HCT116 (cell line): ENCODE data around the gene IQCB1. TPM values are rescaled to one million over a fixed set of nuclear protein-coding genes. Genes with fewer than 3 reads are reported as not detected.

ENCODE experiments used
- ATAC-seq: fragments of 200-7000 bp; cut with Tn5 transposase; 2 replicates; pipeline ENCODE4 v1.9.1; 2020; ENCODE audit warnings: mild to moderate bottlenecking, moderate library complexity
- BruUV-seq: library from RNA; stranded (reverse); fragments of 400-500 nt; replicated peaks from 2 replicates; lab custom pipeline; 2021; lab: Mats Ljungman, UMichigan
- CTCF ChIA-PET: fragments of 300-600 bp; sonication (Branson Sonifier 250); formaldehyde crosslinking; loops from one replicate; lab custom pipeline; 2021; ENCODE audit warnings: antibody characterized with exemption; lab: Charles Lee
- POLR2A ChIA-PET: fragments of 300-600, 350-600 bp; sonication (Branson Sonifier 250); formaldehyde crosslinking; loops from one replicate; lab custom pipeline; 2021; ENCODE audit warnings: antibody characterized with exemption; lab: Charles Lee
- RAD21 ChIA-PET, 2 experiments: fragments of 300-600 bp; sonication (Branson Sonifier 250); formaldehyde crosslinking; loops; one replicate each; lab custom pipeline; 2023; ENCODE audit warnings: low total read pairs in 2 of 2; ENCODE audit not compliant: uncharacterized antibody in 2 of 2, unreplicated experiment in 2 of 2, low non-redundant PET in 1 of 2; lab: Charles Lee
- DNase-seq: peaks from one replicate; pipeline ENCODE4 v3.0.0-alpha.2; 2010; ENCODE audit warnings: low read depth, low spot score
- H2AFZ ChIP-seq: fragments of 200-600 bp; shearing (Covaris generic), sonication (generic); 2 replicates; pipeline ENCODE4 v1.6.1; 2017; ENCODE audit warnings: low read depth, mixed run types, mixed read lengths, antibody characterized with exemption, low read length; ENCODE audit not compliant: poor library complexity, severe bottlenecking
- H3K27ac ChIP-seq: 2 replicates; pipeline ENCODE4 v1.5.1; 2012; ENCODE audit warnings: low read depth, low read length
- H3K27me3 ChIP-seq: fragments of 200-600 bp; sonication (generic); 2 replicates; pipeline ENCODE4 v1.6.1; 2016; ENCODE audit warnings: mixed run types, low read length, mixed read lengths; ENCODE audit not compliant: insufficient read depth
- H3K36me3 ChIP-seq, 2 experiments: fragments of 200-500 bp in 1 of 2; fragments of 200-600 bp in 1 of 2; sonication (Bioruptor generic) in 1 of 2; sonication (generic) in 1 of 2; 2 replicates each; pipeline versions ENCODE4 v1.5.1 to v1.6.1; 2014 to 2016; ENCODE audit warnings: low read length in 2 of 2, inconsistent platforms in 1 of 2, mixed read lengths in 1 of 2, mixed run types in 1 of 2; ENCODE audit not compliant: insufficient read depth in 2 of 2, control insufficient read depth in 1 of 2
- H3K4me1 ChIP-seq, 2 experiments: fragments of 200-600 bp in 1 of 2; sonication (generic) in 1 of 2; 2 replicates each; pipeline versions ENCODE4 v1.5.1 to v1.6.1; 2012 to 2017; ENCODE audit warnings: low read length in 2 of 2, inconsistent platforms in 1 of 2, mild to moderate bottlenecking in 1 of 2, mixed read lengths in 1 of 2, mixed run types in 1 of 2, moderate library complexity in 1 of 2; ENCODE audit not compliant: insufficient read depth in 2 of 2, control insufficient read depth in 1 of 2
- H3K4me2 ChIP-seq: fragments of 200-600 bp; sonication (generic); 2 replicates; pipeline ENCODE4 v1.6.1; 2017; ENCODE audit warnings: mixed run types, low read length, mixed read lengths
- H3K4me3 ChIP-seq, 2 experiments: fragments of 200-600 bp in 1 of 2; sonication (generic) in 1 of 2; replicated peaks in 1 of 2; 2 replicates each; pipeline ENCODE4 v1.5.1; 2011 to 2016; ENCODE audit warnings: low read length in 2 of 2, control low read depth in 1 of 2, low read depth in 1 of 2, mild to moderate bottlenecking in 1 of 2, mixed read lengths in 1 of 2, mixed run types in 1 of 2
- H3K79me2 ChIP-seq: fragments of 200-600 bp; sonication (generic); 2 replicates; pipeline ENCODE4 v1.6.1; 2017; ENCODE audit warnings: mild to moderate bottlenecking, mixed run types, low read length, moderate library complexity, mixed read lengths; ENCODE audit not compliant: insufficient read depth
- H3K9ac ChIP-seq: fragments of 200-600 bp; sonication (generic); 2 replicates; pipeline ENCODE4 v1.6.1; 2016; ENCODE audit warnings: low read length, mixed read lengths
- H3K9me2 ChIP-seq: fragments of 200-600 bp; sonication (generic), shearing (Covaris generic); 2 replicates; pipeline ENCODE4 v1.6.1; 2017; ENCODE audit warnings: mixed run types, mild to moderate bottlenecking, moderate library complexity; ENCODE audit not compliant: insufficient read depth
- H3K9me3 ChIP-seq, 2 experiments: fragments of 200-500 bp in 1 of 2; fragments of 200-600 bp in 1 of 2; sonication (Bioruptor generic) in 1 of 2; sonication (generic) in 1 of 2; 2 replicates each; pipeline ENCODE4 v1.6.1; 2014 to 2017; ENCODE audit warnings: low read length in 2 of 2, mixed read lengths in 2 of 2, inconsistent platforms in 1 of 2, low read depth in 1 of 2, mild to moderate bottlenecking in 1 of 2, mixed run types in 1 of 2, moderate library complexity in 1 of 2; ENCODE audit not compliant: control insufficient read depth in 1 of 2, insufficient read depth in 1 of 2
- H4K20me1 ChIP-seq: fragments of 200-600 bp; sonication (generic), shearing (Covaris generic); 2 replicates; pipeline ENCODE4 v1.6.1; 2017; ENCODE audit warnings: mixed run types, mild to moderate bottlenecking, moderate library complexity; ENCODE audit not compliant: insufficient read depth
- CEBPB ChIP-seq: IDR thresholded peaks from 2 replicates; pipeline ENCODE4 v1.6.1; 2012; ENCODE audit warnings: low read depth
- EGR1 ChIP-seq: IDR thresholded peaks from 2 replicates; pipeline ENCODE4 v1.6.1; 2012; ENCODE audit warnings: low read depth
- JUND ChIP-seq: IDR thresholded peaks from 2 replicates; pipeline ENCODE4 v1.6.1; 2012
- POLR2A ChIP-seq: IDR thresholded peaks from 2 replicates; pipeline ENCODE4 v1.7.0; 2011; ENCODE audit warnings: borderline replicate concordance; ENCODE audit not compliant: insufficient read depth, insufficient read length; ENCODE audit errors: extremely low read depth
- ZFX ChIP-seq: fragments of 450-650 bp; IDR thresholded peaks from 2 replicates; pipeline ENCODE4 v1.6.1; 2017
- intact Hi-C: fragments of 100-400 bp; cut with micrococcal nuclease; formaldehyde crosslinking; loops from 2 replicates; pipeline ENCODE4 v1.10.0; 2022
- total RNA-seq: library from RNA; stranded (reverse); gene quantifications from one replicate; pipeline ENCODE4 v1.2.1, GENCODE V29; 2021; ENCODE audit not compliant: unreplicated experiment
- TF ChIP-seq, protein P1 (sequence below): IDR thresholded peaks from 2 replicates; pipeline ENCODE4 v1.6.1; 2012

Gene IQCB1
- total RNA-seq, 1 experiment from 2014 or later: 22.2 TPM

DNA sequence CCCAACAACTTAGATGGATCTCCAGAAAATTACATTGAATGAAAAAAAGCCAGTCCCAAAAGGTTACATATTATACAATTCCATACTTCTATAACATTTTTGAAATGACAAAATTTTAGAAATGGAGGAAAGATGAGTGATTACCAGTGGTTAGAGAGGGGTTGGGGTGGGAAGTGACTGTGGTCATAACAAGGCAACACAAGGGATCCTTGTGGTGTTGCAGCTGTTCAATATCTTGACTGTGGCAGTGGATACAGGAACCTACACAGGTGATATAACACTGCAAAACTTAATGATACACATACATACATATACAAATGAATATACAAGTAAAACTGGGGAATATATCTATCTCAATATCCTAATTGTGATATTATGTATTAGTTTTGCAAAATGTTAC lies 95.0 kb downstream of the IQCB1 start:
- H2AFZ ChIP-seq: no peak overlapping the region
- ATAC-seq: no peak
- ChIA-PET POLR2A (no interaction called here), CTCF (no interaction called here), RAD21 (no interaction called here)
- H4K20me1 ChIP-seq: no peaks in the 10 kb centered on the region; the same call in 1 of the 2 replicates
- no peaks in the 10 kb centered on the region for H3K9me2 ChIP-seq
- no peaks in the 10 kb centered on the region for H3K9me3 ChIP-seq
- H3K4me1 ChIP-seq: no peaks in the 10 kb centered on the region
- H3K79me2 ChIP-seq: peaks cover 66% of the 10 kb centered on the region
- BruUV-seq: no TSS peak
- H3K27me3 ChIP-seq: no peaks in the 10 kb centered on the region
- no peak for TF ChIP-seq JUND
- TF ChIP-seq ZFX: no peak
- TF ChIP-seq POLR2A: no peak
- no peak for TF ChIP-seq CEBPB
- no peak for TF ChIP-seq EGR1
- TF ChIP-seq, all 23 proteins: peak for 0
- no peak overlapping the region for H3K4me2 ChIP-seq
- H3K27ac ChIP-seq: no peak overlapping the region
- no peak overlapping the region for H3K9ac ChIP-seq
- DNase-seq: no peak
- no peak overlapping the region for H3K4me3 ChIP-seq
- intact Hi-C loops: no loop called here
- no peaks in the 10 kb centered on the region for H3K36me3 ChIP-seq

DNA sequence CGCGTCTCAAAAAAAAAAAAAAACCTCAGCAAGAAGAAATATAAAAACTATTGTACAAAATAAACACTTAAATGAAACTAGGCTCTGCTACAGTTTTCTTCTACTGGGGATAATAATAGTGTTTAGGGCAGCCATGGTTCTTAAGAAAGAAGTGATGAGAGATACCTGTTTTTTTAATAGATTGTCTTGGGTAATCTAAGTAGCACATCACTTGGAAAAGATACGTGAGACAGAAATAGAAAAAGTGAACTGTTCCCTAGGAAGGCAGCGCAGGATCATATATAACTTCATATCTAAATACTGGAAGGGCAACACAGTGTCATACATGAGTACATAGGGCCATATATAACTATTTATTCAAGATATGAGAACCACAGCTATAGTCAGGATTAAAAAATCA lies 97.2 kb downstream of the IQCB1 start:
- Histone ChIP-seq H3K27me3 (no peaks in the 10 kb centered on the region), H3K27ac (no peak overlapping the region), H3K79me2 (peaks cover 66% of the 10 kb centered on the region), H3K4me3 (no peak overlapping the region), H3K9me2 (no peaks in the 10 kb centered on the region), H3K9ac (no peak overlapping the region), H3K36me3 (no peaks in the 10 kb centered on the region), H2AFZ (no peak overlapping the region), H4K20me1 (no peaks in the 10 kb centered on the region), H3K4me2 (no peak overlapping the region), H3K9me3 (no peaks in the 10 kb centered on the region), H3K4me1 (no peaks in the 10 kb centered on the region)
- ChIA-PET CTCF (no interaction called here), RAD21 (no interaction called here), POLR2A (no interaction called here)
- TF ChIP-seq, protein P1, sequence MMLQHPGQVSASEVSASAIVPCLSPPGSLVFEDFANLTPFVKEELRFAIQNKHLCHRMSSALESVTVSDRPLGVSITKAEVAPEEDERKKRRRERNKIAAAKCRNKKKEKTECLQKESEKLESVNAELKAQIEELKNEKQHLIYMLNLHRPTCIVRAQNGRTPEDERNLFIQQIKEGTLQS: no peak
- no peak for TF ChIP-seq JUND
- intact Hi-C loops: no loop called here
- DNase-seq: no peak
- BruUV-seq: no TSS peak
- ATAC-seq: no peak
